Erythroblast (primary cell): ENCODE results near the gene FILIP1L.
A peak's percentile ranks its signal among the peaks of the same experiment; 100 is the strongest.

Experiments used
- DNase-seq, 2 experiments: peaks; one replicate each; lab custom pipeline; 2025; lab: John Stamatoyannopoulos, UW
- GATA1 ChIP-seq: IDR thresholded peaks from 2 replicates; pipeline ENCODE4 v1.6.1; 2011; ENCODE audit warnings: low read depth, mild to moderate bottlenecking, control low read depth, low read length, moderate library complexity
- POLR2A ChIP-seq: IDR thresholded peaks from 2 replicates; pipeline ENCODE4 v1.6.1; 2011; ENCODE audit warnings: mild to moderate bottlenecking, low read length

FILIP1L gene

DNA sequence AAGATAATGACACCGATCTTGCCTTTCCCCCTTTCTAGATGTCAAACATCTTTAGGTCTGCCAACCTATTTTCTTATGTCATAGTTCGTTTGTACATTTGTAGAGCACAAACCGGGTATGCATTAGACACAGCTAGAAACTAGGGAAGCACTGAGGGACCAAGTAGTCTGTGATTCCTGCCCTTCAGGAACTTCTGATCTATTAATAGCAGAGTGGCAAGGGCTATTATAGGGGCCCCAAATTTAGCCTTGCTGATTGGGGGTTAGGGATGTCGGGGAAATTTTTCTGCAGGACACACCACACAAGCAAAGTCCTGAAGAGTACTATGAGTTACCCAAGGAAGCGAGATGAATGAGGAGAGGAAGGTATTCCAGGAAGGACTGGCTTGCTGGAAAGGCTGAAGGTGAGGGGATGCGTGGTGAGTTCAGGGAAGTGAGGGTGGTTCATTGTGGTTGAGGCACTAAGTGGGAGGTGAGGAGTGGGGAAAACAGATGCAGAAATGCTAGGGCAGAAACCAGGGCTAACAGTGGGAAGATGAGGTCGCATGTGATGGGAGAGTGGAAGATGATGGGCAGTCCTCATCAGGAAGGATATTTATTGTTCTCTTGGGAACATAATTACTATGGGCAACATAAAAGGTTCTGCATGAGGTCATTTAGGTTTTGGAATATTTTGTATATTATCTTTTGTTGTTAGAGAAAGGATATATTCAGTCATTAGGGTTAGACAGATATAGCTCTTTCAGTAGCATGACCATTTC lies 152.4 kb downstream of the FILIP1L start:
- TF ChIP-seq GATA1 (no peak), POLR2A (no peak)
- DNase-seq = no peak

DNA sequence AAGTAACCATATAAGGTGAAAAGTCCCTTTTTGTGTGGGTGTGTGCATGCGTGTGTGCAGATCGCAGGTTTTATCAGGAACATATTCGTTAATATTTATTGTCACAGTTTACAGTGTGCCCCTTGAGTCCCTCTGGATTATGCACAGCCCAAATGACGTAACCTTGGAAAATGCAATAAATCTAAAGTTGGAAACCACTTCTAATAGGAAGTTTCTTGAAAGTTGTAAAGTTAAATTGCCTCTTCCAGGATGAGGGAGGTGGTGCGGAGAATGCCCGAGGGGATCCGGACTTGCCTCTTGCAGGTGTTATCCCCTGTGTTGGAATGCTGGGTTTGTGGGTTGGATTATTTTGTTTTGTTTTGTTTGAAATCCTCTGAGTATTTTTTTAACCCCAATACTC lies 153.4 kb downstream of the FILIP1L start:
- no peak for DNase-seq

DNA sequence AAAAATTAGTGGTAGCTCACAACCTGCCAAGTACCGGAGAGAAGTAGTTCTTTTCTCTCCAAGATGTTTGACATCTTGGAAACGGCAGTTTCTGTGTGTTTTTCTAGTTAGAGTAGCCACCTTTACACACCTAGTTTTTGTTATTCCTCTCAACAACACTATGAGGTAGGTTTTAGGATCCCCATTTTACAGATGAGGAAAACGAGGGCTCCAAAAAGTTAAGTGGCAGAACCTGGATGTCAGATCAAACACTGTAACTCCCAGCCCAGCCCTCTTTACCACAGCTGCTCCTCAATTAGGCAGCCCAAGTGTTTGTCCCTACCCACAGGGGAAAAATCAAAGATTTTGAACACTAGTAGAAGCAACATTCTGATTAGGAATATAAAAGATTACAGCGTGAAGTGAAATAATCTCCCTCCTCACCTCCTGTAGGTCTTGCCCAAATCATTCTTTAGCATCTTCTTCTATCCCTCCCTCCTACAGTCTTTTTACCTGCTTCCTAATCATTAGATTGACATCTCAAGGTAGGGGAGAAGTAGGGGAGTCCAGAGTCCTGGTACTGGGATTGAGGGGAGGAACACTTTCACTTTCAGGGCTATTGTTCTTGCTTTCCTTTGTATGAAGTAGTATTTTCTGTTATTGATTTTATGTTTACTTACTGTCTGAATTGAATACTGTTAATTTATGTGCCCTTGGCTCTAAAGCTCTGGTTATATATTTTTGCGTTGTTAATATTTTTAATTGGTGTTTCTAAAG lies 154.0 kb downstream of the FILIP1L start:
- DNase-seq = no peak
- no peak for TF ChIP-seq POLR2A
- TF ChIP-seq GATA1 = no peak

More for the DNA sequence above, 153.4 kb downstream of the FILIP1L start:
- TF ChIP-seq GATA1 = no peak
- TF ChIP-seq POLR2A = no peak

DNA sequence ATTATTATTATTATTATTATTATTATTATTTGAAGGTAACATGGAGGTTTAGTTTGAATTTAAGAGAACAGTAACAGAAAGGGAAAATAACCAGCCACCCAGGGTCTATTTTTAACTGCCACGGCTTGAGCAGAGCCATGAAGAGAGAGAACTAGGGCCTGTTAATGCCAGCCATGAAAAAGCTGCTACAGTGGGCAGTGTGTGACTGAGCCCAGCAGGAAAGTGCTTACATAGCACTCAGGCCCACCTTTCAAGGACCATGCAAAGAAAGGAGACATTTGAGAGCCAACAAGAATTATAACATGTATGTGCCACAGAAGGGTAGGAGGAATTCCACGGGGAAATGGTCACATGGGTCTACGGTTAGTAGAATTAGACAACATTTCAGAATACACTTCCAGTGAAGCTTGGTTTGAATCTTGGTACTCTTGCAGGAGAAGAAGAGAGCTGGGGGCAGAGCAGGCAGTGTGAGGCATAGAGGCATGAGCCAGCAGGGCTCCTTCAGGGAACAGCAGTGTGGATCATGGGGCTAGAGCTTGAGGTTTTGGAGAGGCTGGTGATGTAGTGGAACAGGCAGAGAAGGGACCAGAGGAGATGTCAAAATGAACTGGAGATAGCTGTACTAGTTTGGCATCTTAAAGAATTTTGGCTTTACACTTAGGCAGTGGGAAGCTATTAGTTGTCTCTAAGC lies 155.9 kb downstream of the FILIP1L start:
- no peak for DNase-seq
- TF ChIP-seq GATA1 (no peak), POLR2A (no peak)

DNA sequence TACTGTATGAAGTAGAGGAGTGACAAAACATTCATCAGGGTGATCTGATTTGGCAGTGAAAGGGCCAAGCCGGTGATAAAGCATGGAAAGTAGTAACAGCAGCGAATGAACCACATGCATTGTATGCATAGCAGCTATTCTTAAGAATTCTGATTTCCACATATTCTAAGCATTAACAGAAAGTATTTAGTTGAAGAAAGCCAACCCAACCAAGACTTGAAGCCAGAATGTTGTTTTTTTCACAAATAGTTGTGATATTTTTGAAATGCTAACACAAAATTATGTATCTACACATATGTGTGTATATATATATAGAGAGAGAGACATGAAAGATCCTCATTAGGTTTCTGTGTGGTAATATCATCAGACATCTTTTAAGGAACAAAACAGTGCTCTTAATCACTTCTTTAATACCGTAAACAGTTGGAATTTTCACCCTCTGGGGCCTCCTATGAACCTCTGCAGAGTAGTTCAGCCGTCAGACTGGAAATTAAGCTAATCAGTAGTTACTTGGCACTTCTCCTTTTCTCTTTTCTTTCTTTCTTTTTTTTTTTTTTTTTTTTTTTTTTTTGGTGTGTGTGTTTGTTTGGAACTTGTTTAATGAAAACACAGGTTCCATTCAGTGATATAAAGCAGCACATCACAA lies 157.0 kb downstream of the FILIP1L start:
- DNase-seq = no peak
- no peak for TF ChIP-seq POLR2A
- no peak for TF ChIP-seq GATA1

DNA sequence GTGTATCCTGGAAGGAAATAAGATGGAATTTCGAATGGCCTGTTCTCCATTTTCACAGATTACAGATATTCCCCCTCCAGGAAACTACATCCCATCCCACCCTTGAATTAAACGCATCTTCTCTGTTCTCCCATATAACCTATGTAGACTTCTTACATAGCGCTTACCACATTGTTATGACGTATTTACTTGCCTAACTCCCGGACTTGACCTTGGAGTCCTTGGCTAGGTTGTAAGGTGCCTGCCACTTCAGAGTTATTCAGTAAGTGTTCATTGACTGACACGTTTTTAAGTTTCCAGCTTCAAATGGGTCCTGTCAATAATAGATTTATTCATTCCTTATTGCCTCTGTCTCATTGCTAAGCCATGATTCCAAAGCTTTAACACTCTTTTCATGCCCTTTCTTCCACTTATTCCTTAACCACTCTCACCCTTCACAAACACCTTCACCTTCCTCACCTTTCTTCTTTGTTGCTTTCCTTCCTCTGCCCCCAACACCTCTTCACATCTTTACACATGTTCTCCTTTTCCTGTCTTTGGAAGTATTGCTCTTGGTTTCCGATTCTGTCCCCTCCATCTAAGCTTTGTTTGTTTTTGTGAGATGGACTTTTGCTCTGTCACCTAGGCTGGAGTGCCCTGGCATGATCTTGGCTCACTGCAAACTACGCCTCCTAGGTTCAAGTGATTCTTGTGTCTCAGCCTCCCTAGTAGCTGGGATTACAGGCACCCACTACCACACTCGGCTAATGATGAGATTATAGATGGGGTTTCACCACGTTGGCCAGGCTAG lies 158.3 kb downstream of the FILIP1L start:
- TF ChIP-seq POLR2A (no peak), GATA1 (no peak)
- no peak for DNase-seq

DNA sequence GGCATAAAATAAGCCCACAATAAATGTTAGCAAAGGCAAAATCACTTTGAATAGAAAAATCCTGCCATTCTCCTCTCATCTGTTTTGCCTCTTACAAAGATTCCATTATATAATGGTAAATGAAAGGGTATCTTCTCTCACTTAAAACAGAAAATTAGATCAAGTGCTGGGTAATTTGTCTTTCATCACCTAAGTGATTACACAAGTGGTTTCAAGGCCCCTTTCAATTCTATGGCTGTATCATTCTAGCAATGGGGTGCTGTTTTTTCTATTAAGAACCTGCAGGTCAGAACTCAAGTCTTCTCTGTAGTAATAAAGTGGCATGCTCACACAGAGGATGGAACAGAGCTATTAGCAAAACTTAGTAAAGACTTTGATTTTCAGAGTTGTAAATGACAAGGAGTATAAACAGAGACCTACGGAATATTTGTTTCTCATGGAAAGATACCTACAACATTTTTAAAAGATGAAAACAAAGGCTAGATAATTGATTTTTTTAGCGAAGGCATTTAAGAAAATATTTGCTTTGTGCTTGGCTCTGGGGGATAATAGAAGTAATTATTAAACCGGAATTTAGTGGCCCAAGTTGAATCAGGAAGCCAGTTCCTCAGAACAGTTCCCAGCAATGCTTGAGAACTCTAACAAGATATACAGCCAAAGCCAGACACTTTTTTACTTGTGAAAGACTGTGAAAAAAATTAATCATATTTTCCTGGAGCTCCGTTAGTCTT lies 159.2 kb downstream of the FILIP1L start:
- no peak for DNase-seq
- TF ChIP-seq POLR2A (no peak), GATA1 (no peak)

DNA sequence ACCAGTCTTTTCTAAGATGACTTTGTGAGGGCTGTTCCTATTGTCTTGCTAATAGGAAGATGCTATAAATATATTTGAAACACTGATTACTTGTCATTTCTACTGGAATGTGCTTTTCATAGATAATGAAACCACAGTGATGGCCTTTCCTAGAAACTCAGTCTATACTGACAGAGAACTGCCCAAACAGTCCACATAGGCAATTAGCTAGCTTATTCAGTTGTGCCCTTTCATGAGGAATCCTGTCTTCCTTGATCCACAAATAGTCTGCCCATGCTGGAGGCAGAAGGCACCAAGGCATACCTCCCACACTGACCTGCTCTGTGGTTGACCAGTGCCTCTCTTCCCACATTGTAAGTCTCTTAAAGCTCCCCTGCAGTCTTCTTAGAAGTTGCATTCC lies 160.7 kb downstream of the FILIP1L start:
- TF ChIP-seq GATA1 (no peak), POLR2A (no peak)
- peak; percentile 25 to 26 for DNase-seq

DNA sequence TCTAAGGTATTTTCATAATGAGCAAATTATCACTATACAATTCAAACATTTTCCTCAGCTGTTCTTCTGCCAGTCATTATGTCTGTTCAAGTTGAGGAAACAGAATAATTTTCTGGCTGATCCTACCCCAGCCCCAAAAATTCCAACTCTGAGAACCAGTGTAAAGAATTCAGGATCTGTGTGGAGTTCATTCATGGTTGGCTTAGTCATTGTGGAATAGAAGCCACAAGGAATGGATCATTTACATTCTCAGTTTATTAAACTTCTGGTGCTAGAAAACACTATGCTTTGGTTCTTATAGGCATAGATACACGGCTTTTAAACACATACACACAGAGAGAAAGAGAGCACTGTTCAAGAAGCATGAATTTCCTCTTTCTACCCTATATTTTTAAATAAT lies 162.0 kb downstream of the FILIP1L start:
- TF ChIP-seq POLR2A (no peak), GATA1 (no peak)

DNA sequence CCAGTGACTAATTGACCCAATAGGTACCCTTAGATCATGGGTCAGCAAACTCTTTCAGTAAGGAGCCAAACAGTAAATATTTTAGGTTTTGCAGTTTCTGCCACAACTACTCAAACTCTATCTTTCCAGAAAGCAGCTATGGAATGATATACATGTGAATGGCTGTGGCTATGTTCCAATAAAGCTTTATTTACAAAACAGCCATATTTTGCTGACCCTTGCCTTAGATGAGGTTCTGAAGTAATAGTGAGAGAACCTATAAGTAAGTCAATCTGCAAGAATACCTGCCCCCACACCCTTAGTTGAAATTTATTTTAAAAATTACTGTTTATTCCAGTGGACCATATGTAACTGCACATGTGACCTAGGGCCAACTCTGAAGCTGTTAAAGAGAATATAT lies 162.6 kb downstream of the FILIP1L start:
- DNase-seq = no peak
- TF ChIP-seq POLR2A (no peak), GATA1 (no peak)

More for the DNA sequence above, 162.0 kb downstream of the FILIP1L start:
- no peak for DNase-seq

DNA sequence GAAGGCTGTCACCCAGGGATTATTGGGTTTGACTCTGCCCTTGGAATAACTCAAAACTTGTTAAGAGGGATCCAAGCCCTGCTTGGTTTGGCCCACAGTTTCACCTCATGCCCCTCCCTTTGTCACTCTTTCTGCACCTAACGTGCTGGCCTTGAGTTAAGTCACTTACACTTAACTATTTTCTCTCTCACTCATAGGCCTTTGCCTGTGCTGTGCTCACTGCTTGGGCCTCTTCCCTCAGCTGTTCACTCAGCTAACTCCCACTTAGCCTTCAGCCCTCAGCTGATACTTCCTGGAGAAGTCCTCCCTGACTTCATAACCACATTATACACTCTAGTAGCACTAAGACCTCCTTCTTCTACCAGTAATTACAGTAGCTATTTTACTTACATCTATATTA lies 163.4 kb downstream of the FILIP1L start:
- TF ChIP-seq GATA1 (no peak), POLR2A (no peak)
- no peak for DNase-seq
